Panc1 (cell line): ENCODE measurements around the gene CD55. TPM values are rescaled to one million over a fixed set of nuclear protein-coding genes. Genes with fewer than 3 reads are reported as not detected.

Source experiments
- ATAC-seq: fragments of 200-7000 bp; cut with Tn5 transposase; 2 replicates; pipeline ENCODE4 v1.9.1; 2020; ENCODE audit warnings: mild to moderate bottlenecking, moderate library complexity
- Bru-seq: library from RNA; stranded (reverse); fragments of 400-500 nt; gene quantifications from one replicate; lab custom pipeline; 2021; lab: Mats Ljungman, UMichigan
- BruChase-seq, 2 experiments: library from RNA; stranded (reverse); fragments of 400-500 nt; gene quantifications; one replicate each; lab custom pipeline; 2021; lab: Mats Ljungman, UMichigan
- BruUV-seq: library from RNA; stranded (reverse); fragments of 400-500 nt; replicated peaks from 2 replicates; lab custom pipeline; 2021; lab: Mats Ljungman, UMichigan
- CTCF ChIA-PET: fragments of 300-600 bp; sonication (Branson Sonifier 250); formaldehyde crosslinking; loops from one replicate; lab custom pipeline; 2022; ENCODE audit warnings: antibody characterized with exemption; lab: Charles Lee
- POLR2A ChIA-PET: fragments of 300-600 bp; sonication (Branson Sonifier 250); formaldehyde crosslinking; loops from one replicate; lab custom pipeline; 2022; ENCODE audit warnings: antibody characterized with exemption; lab: Charles Lee
- DNase-seq: peaks from one replicate; pipeline ENCODE4 v3.0.0-alpha.2; 2010; ENCODE audit warnings: low read depth, low spot score
- H3K27ac ChIP-seq: 2 replicates; pipeline ENCODE4 v1.5.1; 2011; ENCODE audit warnings: mild to moderate bottlenecking, low read length, inconsistent platforms
- H3K27me3 ChIP-seq: fragments of 200-500 bp; sonication (Bioruptor generic); 2 replicates; pipeline ENCODE4 v1.6.0; 2014; ENCODE audit warnings: low read length, inconsistent platforms; ENCODE audit not compliant: control insufficient read depth, insufficient read depth
- H3K36me3 ChIP-seq: fragments of 200-500 bp; sonication (Bioruptor generic); 2 replicates; pipeline ENCODE4 v1.5.1; 2014; ENCODE audit warnings: inconsistent platforms, mild to moderate bottlenecking, low read length, moderate library complexity; ENCODE audit not compliant: control insufficient read depth, insufficient read depth
- H3K4me1 ChIP-seq: 2 replicates; pipeline ENCODE4 v1.5.1; 2011; ENCODE audit warnings: inconsistent platforms, mild to moderate bottlenecking, low read length, moderate library complexity; ENCODE audit not compliant: control insufficient read depth, insufficient read depth
- H3K4me3 ChIP-seq, 2 experiments: 2 replicates each; pipeline ENCODE4 v1.5.1; 2011 to 2012; ENCODE audit warnings: low read depth in 2 of 2, low read length in 2 of 2, mild to moderate bottlenecking in 2 of 2, inconsistent platforms in 1 of 2, moderate library complexity in 1 of 2
- H3K9me3 ChIP-seq: fragments of 200-500 bp; sonication (Bioruptor generic); 2 replicates; pipeline ENCODE4 v1.5.1; 2014; ENCODE audit warnings: low read depth, mild to moderate bottlenecking, inconsistent platforms, low read length, moderate library complexity; ENCODE audit not compliant: control insufficient read depth, insufficient read depth
- CTCF ChIP-seq: fragments of 450-650 bp; IDR thresholded peaks from 2 replicates; pipeline ENCODE4 v1.5.1; 2017; ENCODE audit warnings: mild to moderate bottlenecking
- POLR2AphosphoS5 ChIP-seq: IDR thresholded peaks from 2 replicates; pipeline ENCODE4 v1.6.1; 2012; ENCODE audit warnings: mild to moderate bottlenecking, low read depth, low read length, moderate library complexity
- REST ChIP-seq, 2 experiments: IDR thresholded peaks; 2 replicates each; pipeline ENCODE4 v1.6.1; 2011 to 2012; ENCODE audit warnings: low read depth in 2 of 2, control low read depth in 1 of 2, low read length in 1 of 2, mild to moderate bottlenecking in 1 of 2, moderate library complexity in 1 of 2; ENCODE audit not compliant: insufficient read depth in 1 of 2
- SIN3A ChIP-seq: IDR thresholded peaks from 2 replicates; pipeline ENCODE4 v1.6.1; 2012; ENCODE audit warnings: low read depth, mild to moderate bottlenecking, low read length, moderate library complexity, borderline replicate concordance; ENCODE audit not compliant: insufficient read depth
- TCF7L2 ChIP-seq: IDR thresholded peaks from 2 replicates; pipeline ENCODE4 v1.6.1; 2011; ENCODE audit warnings: mild to moderate bottlenecking, low read depth, low read length, inconsistent platforms
- in situ Hi-C: cut with HindIII; loops from 2 replicates; pipeline ENCODE4 v1.10.0; 2016; ENCODE audit warnings: low sequenced_read_pairs, low pct_unique_long_range_greater_than_20kb
- intact Hi-C: fragments of 100-400 bp; cut with micrococcal nuclease; formaldehyde crosslinking; loops from one replicate; pipeline ENCODE4 v1.10.0; 2022; ENCODE audit not compliant: unreplicated experiment
- long read RNA-seq: library from polyadenylated mRNA; unstranded; transcript quantifications from one replicate; pipeline ENCODE4 v2.0.0, GENCODE V29; 2021; ENCODE audit not compliant: unreplicated experiment
- polyA plus RNA-seq: library from polyadenylated mRNA; unstranded; fragments of >200 nt; gene quantifications from one replicate; pipeline ENCODE4 v1.2.1, GENCODE V29; 2012; ENCODE audit warnings: missing spikeins; ENCODE audit not compliant: insufficient read length
- total RNA-seq: library from RNA; stranded (reverse); gene quantifications from one replicate; pipeline ENCODE4 v1.2.1, GENCODE V29; 2021; ENCODE audit not compliant: unreplicated experiment

The CD55 gene, protein sequence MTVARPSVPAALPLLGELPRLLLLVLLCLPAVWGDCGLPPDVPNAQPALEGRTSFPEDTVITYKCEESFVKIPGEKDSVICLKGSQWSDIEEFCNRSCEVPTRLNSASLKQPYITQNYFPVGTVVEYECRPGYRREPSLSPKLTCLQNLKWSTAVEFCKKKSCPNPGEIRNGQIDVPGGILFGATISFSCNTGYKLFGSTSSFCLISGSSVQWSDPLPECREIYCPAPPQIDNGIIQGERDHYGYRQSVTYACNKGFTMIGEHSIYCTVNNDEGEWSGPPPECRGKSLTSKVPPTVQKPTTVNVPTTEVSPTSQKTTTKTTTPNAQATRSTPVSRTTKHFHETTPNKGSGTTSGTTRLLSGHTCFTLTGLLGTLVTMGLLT
- total RNA-seq (12.1 TPM), Bru-seq, nascent RNA (percentile 66 among the genes with signal in this experiment), BruChase-seq, experiment 1, labeled RNA remaining after a 2-hour chase (percentile 52 among the genes with signal in this experiment), BruChase-seq, experiment 2, labeled RNA remaining after a 6-hour chase (percentile 57 among the genes with signal in this experiment)
- 11.1 TPM for polyA plus RNA-seq
- long read RNA-seq, transcript CD55-204 (10 exons, 2,892 nt), result major isoform, 11 of 18 reads
- long read RNA-seq, partial matches to known transcripts, result 1 of 18 reads
- long read RNA-seq, other reads (novel, unspliced or antisense), result 4 of 18 reads

DNA sequence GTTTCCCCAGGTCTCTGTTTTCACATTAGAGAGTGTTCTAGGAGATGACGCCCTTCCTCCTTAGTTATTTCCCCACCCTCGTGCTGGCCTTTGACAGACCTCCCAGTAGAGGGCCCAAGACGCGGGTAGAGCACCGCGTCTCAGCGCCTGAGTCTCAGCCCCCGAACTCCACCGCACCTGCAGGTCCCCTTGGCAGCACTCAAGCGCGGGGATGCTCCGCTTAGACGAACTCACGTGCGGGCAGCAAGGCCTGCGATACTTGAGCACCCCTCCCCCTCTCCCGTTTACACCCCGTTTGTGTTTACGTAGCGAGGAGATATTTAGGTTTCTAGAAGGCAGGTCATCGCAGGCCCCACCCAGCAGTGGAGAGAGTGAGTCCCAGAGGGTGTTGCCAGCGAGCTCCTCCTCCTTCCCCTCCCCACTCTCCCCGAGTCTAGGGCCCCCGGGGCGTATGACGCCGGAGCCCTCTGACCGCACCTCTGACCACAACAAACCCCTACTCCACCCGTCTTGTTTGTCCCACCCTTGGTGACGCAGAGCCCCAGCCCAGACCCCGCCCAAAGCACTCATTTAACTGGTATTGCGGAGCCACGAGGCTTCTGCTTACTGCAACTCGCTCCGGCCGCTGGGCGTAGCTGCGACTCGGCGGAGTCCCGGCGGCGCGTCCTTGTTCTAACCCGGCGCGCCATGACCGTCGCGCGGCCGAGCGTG lies at the start of gene CD55:
TSS of gene CD55 (plus strand) at position 600 of the 711 bp plus-strand sequence. CDS start at position 688, 88 bp downstream.
- peak; percentile 96 for ATAC-seq
- POLR2A ChIA-PET, result interaction anchor here (0.6 to 0.7 kb wide), 2 partner anchors 8 to 72 kb away, joined by 3 to 4 read pairs; no protein-coding TSS in a partner anchor
- CTCF ChIA-PET, result no interaction called here
- H3K4me1 ChIP-seq, result no peaks in the 10 kb centered on the region; the same call in 1 of the 2 replicates
- H3K27ac ChIP-seq, result peak within 1 kb of the TSS; percentile 57
- peak; percentile 98 for DNase-seq
- H3K36me3 ChIP-seq, result peaks cover under 1% of the 10 kb centered on the region
- peak; percentile 79 for TF ChIP-seq TCF7L2
- TF ChIP-seq SIN3A, result peak; percentile 72; the same call in 1 of the 2 replicates
- no peak; the same call in 1 of the 2 replicates for TF ChIP-seq POLR2AphosphoS5
- peak; percentile 51 for TF ChIP-seq CTCF
- TF ChIP-seq REST (IDR thresholded peaks at IDR 0.05; ENCODE audit: insufficient read depth in 1 of 2, low read depth in 2 of 2, low read length in 1 of 2), result no peak
- peak within 1 kb of the TSS; percentile 68 to 80 for H3K4me3 ChIP-seq
- no peaks in the 10 kb centered on the region for H3K9me3 ChIP-seq
- intact Hi-C loops (no loop called here), in situ Hi-C loops (no loop called here)
- no peaks in the 10 kb centered on the region for H3K27me3 ChIP-seq
- BruUV-seq, result no TSS peak

- Histone ChIP-seq H3K4me1 (no peaks in the 10 kb centered on the region), H3K9me3 (no peaks in the 10 kb centered on the region), H3K36me3 (no peaks in the 10 kb centered on the region), H3K27me3 (no peaks in the 10 kb centered on the region), H3K4me3 (no peak overlapping the region), H3K27ac (no peak overlapping the region)
- ChIA-PET POLR2A (interaction anchor here (0.6 kb wide), 1 partner anchor 710 kb away, joined by 3 read pairs; no protein-coding TSS in a partner anchor), CTCF (no interaction called here)
- no peak for ATAC-seq
- in situ Hi-C loops, result no loop called here
- intact Hi-C loops, result no loop called here
- no peak for TF ChIP-seq REST (IDR thresholded peaks at IDR 0.05; ENCODE audit: insufficient read depth in 1 of 2, low read depth in 2 of 2, low read length in 1 of 2)
- TF ChIP-seq SIN3A, result no peak
- TF ChIP-seq CTCF, result no peak
- no peak for TF ChIP-seq POLR2AphosphoS5
- no peak for TF ChIP-seq TCF7L2
- no peak for DNase-seq
- BruUV-seq, result no TSS peak
Observed at GRCh38 chr1:207274882-207275281, 46.6 kb upstream of the CD55 start.
